T follicular helper cell (primary cell): ENCODE results near the gene TMEM92.
"Not testable (repeated sequence)": the region's sequence is repeated elsewhere in the genome, so short reads cannot be mapped to it uniquely, and the experiment has no call there.

Experiments used
- DNase-seq: peaks from one replicate; pipeline ENCODE4 v3.0.0-alpha.2; 2020; ENCODE audit warnings: low read depth

Gene TMEM92

DNA sequence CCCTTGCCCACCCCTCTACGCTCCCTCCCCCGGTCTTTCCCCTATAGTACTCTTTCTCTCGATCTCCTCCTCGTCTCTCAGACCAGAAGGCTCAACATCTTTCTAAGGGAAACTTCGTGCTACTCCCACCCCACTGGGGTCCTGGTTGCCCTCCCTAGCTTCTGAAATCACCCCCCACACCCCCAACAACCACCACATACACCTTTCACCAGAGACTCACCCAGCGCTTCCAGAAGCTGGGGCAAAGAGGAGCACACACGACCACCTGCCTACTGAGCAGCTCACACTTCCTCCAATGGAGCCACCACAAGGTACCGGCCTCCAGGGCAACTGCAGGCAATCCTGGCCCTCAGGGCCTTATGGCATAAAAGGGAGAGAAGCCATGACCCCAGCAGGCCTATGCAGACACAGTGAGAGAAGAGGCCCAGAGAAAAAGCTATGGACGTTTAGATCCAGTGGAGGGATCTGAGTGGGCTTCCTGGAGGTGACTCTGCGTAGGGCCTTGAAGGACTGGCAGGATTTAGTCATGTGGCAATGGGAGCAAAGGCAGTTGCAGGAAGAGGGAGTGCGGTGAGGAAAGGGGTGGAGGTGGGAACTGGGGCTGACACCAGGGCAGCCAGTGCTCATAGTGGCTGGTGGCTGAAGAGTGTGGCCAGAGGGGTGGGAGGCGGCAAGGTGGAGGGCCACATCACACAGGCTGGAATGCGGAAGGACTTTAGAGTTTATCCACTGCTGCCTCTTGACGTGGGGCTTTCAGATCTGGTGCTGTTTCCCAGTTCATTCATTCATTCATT lies 12.1 kb upstream of the TMEM92 start:
- no peak for DNase-seq

GRCh38 chr17:50263331-50264262 lies 10.7 kb upstream of the TMEM92 start:
- DNase-seq = no peak

DNA sequence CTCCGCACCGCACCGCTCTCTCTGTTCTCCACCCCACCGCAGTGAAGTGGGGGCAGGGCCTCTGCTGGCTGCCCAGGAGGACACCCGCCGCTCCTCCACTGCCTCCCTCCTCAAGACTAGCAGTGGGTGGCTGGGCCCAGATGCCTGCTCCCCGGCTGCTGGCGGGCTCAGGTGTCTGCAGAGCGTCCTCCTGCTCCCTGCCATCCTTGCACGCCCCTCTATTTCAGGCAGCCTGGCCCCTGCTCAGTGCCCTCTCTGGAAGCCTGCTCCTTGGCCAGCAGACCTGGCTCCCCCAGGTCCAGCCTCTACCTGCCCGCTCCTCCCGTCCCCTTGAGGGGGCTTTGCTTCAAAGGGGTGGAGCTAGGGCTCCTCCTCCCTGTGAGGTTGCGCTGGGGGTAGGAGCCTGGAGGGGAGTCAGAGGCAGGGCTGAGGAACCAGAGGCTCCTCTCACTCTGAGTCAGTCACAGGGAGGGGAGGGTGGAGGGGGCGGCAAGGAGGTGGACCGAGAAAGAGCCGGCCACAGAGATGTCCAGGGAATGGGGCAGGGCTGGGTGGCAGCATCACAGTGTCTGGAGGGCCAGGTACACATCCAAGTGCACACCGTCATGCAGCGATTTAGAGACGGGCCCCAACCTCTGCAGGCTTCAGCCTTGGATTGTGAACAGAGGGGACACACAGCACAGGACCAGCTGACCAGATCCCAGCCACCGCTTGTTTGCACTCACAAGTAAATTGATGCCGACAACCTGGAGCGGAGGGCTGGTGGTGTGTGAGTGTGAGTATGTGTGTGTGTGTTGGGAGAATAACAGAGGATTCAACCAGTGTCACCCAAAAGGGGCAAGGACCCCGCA lies 9.8 kb upstream of the TMEM92 start:
- no peak for DNase-seq

DNA sequence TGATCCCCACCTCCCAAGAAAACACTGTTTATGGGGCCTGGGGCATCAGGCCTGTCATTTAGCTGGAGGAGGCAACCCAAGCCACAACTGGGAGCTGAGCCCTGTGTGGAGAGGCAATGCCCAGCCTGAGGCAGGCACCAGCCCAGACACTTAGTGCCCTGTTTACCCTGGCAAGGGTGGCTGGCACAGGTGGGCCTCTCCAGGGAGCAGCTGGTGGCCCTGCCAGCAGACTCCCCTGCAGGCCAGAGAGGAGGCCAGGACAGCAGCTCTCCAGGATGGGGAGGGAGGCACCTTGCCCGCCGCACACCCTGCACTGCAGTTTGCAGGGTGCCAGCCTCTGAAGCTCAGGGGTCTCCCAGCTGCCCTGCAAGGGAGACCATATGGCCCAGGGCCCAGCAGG lies 9.1 kb upstream of the TMEM92 start:
- DNase-seq = no peak

DNA sequence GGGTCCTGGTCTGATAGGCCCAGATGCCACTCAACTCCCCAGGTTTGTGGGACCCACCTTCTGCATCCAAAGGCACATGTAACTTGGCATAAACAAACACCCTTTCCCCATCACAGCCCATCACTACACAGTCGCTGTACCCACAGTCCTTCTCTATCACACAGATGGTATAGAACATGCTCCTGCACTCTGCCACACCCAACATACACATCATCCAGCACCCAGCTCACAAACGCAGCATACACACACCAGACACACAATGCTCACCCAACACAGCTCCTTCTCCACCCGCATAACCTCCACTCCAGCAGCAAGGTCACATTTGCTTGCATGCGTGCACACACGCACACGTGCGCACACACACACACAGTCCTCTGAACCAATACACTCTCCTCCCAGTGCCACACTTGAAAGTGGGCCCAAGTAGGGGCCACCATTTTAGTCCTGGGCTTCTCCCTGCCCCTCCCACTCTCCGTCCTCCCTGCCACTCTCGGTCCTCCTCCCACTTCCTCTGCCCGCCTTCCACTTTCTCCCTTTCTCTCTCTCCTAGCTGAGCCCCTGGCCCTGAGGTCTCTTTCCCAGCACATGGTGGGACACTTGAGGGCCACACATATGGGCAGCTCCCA lies 8.5 kb upstream of the TMEM92 start:
- no peak for DNase-seq

DNA sequence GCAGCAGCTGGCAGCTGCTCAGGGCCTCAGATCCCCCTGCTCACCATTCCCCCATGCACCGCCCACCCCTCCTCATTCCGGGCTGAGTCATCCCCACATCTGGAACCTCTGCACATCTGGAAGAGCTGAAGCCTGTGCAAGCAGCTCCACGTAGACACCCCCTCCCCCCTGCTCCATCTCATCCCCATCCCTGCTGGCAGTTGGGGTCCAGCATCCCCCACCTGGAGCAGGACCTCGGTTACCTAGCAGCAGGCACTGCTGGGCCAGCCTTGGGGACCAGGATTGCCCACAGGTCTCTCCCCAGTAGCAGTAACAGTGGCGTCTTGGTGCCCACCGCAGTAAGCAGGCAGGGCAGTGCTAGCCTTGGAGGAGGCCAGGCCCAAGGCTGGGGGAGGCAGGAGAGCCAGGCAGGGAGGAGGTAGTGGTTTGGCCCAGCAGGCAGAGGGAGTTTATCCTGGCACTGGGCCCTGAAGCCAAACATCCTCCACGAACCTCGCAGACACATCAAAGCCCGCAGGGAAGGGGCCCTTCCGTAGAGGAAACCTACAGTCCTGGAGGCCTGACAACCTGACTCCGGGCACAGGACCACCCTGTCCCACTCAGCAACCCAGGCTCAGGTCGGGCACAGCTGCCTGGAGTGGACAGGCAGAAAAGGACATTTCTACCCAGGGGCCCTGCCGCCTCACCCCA lies 7.7 kb upstream of the TMEM92 start:
- no peak for DNase-seq

DNA sequence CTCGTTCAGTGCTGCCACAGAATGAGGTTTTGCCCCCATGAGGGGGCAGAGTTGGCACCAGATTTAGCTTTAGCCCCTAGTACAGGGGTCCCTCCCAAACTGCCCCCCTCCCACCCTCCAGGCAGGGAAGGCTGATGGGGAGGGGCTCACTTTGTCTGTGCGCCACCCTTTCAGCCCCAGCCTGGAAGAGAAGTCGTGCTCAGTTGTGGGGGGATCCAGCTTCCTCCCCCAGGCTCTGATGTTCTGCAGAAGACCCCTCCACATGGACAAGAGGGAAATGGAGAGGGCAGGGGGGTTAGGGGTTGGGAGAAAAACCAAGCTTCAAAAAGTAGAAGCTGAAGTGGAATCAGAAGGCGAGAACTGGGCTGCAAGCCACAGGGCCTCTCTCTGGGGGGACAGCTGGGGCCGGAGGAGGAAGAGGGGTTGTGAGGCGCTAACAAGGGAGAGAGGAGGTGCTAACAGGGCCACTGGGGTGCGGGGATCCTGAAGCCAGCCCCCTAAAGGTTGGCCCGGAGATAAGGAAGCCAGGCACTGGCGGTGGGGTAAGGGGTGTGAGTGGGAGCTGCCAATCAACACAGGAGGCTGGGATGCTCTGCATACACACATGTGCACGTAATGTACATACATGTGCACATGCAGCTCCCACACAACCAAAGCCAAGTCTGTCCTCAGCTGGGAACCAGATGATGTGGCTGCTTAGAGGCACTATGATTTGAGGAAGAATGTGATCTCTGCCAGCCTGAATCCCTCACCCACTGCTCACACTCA lies 7.0 kb upstream of the TMEM92 start:
- DNase-seq = no peak

DNA sequence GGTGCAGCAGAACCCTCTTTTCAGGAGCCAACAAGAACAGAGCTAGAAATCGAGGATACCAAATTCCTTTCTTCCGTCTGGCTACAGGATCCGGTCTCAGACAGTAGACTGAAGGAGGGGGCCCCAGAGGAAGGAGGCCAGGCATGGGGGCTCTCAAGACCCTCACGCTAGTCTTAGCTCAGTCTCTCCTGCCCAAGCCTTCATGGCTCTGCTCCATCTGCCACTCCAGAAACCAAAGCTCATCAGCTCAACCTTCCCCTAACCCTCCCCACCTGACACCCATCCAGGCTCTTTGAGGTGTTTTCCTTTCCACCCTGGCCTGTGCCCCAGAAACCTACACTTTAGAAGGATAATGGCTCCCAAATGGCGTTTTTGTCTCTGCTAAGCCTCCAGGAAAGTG lies 6.2 kb upstream of the TMEM92 start:
- DNase-seq = no peak

- DNase-seq = no peak
These were observed 5.5 kb upstream of the TMEM92 start for GRCh38 chr17:50268743-50269275.

GRCh38 chr17:50269477-50270434 lies 4.5 kb upstream of the TMEM92 start:
- DNase-seq = peak; percentile 33

GRCh38 chr17:50270435-50271362 lies 3.6 kb upstream of the TMEM92 start:
- no peak for DNase-seq

GRCh38 chr17:50271363-50271750 lies 2.9 kb upstream of the TMEM92 start:
- DNase-seq = not testable (repeated sequence)

DNA sequence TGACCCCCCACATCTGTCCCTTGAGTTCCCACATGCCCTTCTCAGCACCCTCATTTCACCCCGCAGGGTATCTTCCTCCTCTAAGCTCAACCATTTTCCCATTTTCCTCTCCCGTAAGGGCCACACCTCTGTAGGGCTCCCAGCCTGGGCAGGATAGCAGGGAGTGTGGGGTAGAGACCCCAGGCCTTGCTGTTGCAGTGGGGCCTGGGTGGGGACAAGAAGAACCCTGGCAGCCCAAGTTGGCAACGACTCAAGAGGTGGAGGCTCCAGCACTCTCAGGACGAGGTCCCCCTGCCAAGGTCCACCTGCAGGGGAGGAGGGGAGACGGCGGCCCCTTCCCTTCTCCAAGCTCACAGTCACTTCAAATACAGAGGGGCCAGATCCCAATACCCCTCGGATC lies 2.0 kb upstream of the TMEM92 start:
- no peak for DNase-seq

- DNase-seq = peak; percentile 26
These were observed 1.3 kb upstream of the TMEM92 start for GRCh38 chr17:50272711-50273653.

GRCh38 chr17:50273654-50274040 lies 619 bp upstream of the TMEM92 start:
- no peak for DNase-seq

DNA sequence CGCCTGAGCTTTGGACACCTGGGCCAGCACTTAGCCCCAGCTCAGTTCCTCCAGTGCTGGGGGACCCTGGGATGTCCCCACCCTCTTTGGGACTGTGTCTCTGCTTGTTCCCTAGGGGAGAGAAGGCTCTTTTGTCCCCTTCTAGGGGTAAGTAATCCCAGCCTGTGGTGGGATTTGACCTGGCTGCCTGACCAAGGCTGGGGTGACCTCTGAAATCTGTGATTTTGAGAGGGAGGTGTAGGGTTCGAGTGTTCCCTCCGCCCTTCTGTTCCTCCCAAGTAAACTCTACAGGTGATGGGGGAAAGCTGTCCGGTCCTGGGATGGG lies 593 bp downstream of the TMEM92 start:
- DNase-seq = no peak

DNA sequence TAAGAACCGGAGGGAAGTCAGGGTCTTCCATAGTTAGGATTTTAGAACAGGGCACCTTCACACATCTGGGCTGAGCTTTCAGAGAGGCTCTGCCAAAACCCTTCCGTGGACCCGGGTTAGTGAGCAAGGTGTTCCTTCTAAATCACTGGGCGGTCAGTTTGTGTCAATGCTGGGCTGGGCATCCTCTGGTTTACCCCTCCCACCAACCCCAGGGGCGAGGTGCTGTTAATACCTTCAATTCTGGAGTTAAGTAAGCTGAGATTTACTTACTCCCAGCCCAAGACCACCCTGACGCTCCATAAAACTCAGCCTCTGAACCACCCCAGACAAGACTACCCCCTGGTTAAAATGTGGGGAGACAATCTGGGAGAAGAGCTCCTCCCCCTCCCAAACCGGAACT lies 1.0 kb downstream of the TMEM92 start:
- no peak for DNase-seq
